Liver (tissue), 9 donors: ENCODE measurements around the gene MEGF11. TPM values are rescaled to one million over a fixed set of nuclear protein-coding genes. Genes with fewer than 3 reads are reported as not detected.

Experiments used
- DNase-seq: peaks from one replicate; pipeline ENCODE4 v3.0.0-alpha.2; 2017; ENCODE audit warnings: low spot score
- H3K27ac ChIP-seq, 2 donors: one replicate each; pipeline ENCODE4 v1.7.0; 2013; ENCODE audit warnings: inconsistent platforms in 2 of 2, low read length in 2 of 2, control low read depth in 1 of 2, low read depth in 1 of 2, mild to moderate bottlenecking in 1 of 2
- H3K27me3 ChIP-seq, 4 donors: one replicate each; pipeline versions ENCODE4 v1.6.1 to v1.7.0; 2013; ENCODE audit warnings: low read length in 3 of 4, inconsistent platforms in 1 of 4, mild to moderate bottlenecking in 1 of 4, moderate library complexity in 1 of 4; ENCODE audit not compliant: control insufficient read depth in 4 of 4, insufficient read depth in 4 of 4
- H3K36me3 ChIP-seq, 4 donors: one replicate each; pipeline versions ENCODE4 v1.6.1 to v1.7.0; 2013; ENCODE audit warnings: low read length in 3 of 4, mild to moderate bottlenecking in 3 of 4, low read depth in 1 of 4, moderate library complexity in 1 of 4; ENCODE audit not compliant: control insufficient read depth in 4 of 4, insufficient read depth in 3 of 4
- H3K4me1 ChIP-seq, 4 donors: one replicate each; pipeline versions ENCODE4 v1.6.1 to v1.7.0; 2013; ENCODE audit warnings: low read length in 3 of 4, mild to moderate bottlenecking in 3 of 4, moderate library complexity in 1 of 4; ENCODE audit not compliant: control insufficient read depth in 4 of 4, insufficient read depth in 4 of 4
- H3K4me3 ChIP-seq, 3 donors: one replicate each; pipeline versions ENCODE4 v1.6.1 to v1.7.0; 2013; ENCODE audit warnings: low read length in 3 of 3, control low read depth in 1 of 3, low read depth in 1 of 3, mild to moderate bottlenecking in 1 of 3
- H3K9ac ChIP-seq, 2 donors: one replicate each; pipeline ENCODE4 v1.7.0; 2013; ENCODE audit warnings: low read length in 2 of 2, mild to moderate bottlenecking in 2 of 2, moderate library complexity in 2 of 2, control low read depth in 1 of 2, low read depth in 1 of 2
- H3K9me3 ChIP-seq, 4 donors: one replicate each; pipeline versions ENCODE4 v1.6.1 to v1.7.0; 2013; ENCODE audit warnings: low read length in 3 of 4; ENCODE audit not compliant: control insufficient read depth in 4 of 4
- ATF3 ChIP-seq: IDR thresholded peaks from 2 replicates; pipeline ENCODE4 v1.6.1; 2016; ENCODE audit warnings: antibody characterized with exemption
- EGR1 ChIP-seq, 2 donors: IDR thresholded peaks; 2 replicates each; pipeline ENCODE4 v1.6.1; 2016 to 2018; ENCODE audit warnings: antibody characterized with exemption in 2 of 2, low read depth in 2 of 2
- FOXA1 ChIP-seq: IDR thresholded peaks from 2 replicates; pipeline ENCODE4 v1.6.1; 2016; ENCODE audit warnings: antibody characterized with exemption
- FOXA2 ChIP-seq: IDR thresholded peaks from 2 replicates; pipeline ENCODE4 v1.6.1; 2016; ENCODE audit warnings: antibody characterized with exemption
- GABPA ChIP-seq, 2 donors: IDR thresholded peaks in 1 of 2; conservative IDR thresholded peaks in 1 of 2; 2 replicates each; pipeline ENCODE4 v1.6.1; 2016; ENCODE audit warnings: antibody characterized with exemption in 2 of 2, mild to moderate bottlenecking in 1 of 2, moderate library complexity in 1 of 2
- HNF4A ChIP-seq, 2 donors: conservative IDR thresholded peaks; 2 replicates each; pipeline ENCODE4 v1.6.1; 2016; ENCODE audit warnings: antibody characterized with exemption in 2 of 2, mild to moderate bottlenecking in 2 of 2
- HNF4G ChIP-seq: IDR thresholded peaks from 2 replicates; pipeline ENCODE4 v1.6.1; 2016; ENCODE audit warnings: antibody characterized with exemption
- JUND ChIP-seq, 2 donors: IDR thresholded peaks; 2 replicates each; pipeline ENCODE4 v1.6.1; 2016; ENCODE audit warnings: antibody characterized with exemption in 2 of 2
- NR2F2 ChIP-seq: IDR thresholded peaks from 2 replicates; pipeline ENCODE4 v1.6.1; 2016; ENCODE audit warnings: antibody characterized with exemption
- REST ChIP-seq: IDR thresholded peaks from 2 replicates; pipeline ENCODE4 v1.6.1; 2016; ENCODE audit warnings: antibody characterized with exemption, mild to moderate bottlenecking
- RXRA ChIP-seq, 2 donors: IDR thresholded peaks; 2 replicates each; pipeline ENCODE4 v1.6.1; 2017 to 2018; ENCODE audit warnings: antibody characterized with exemption in 2 of 2, mild to moderate bottlenecking in 1 of 2
- SP1 ChIP-seq: IDR thresholded peaks from 2 replicates; pipeline ENCODE4 v1.6.1; 2018; ENCODE audit warnings: antibody characterized with exemption, mild to moderate bottlenecking
- YY1 ChIP-seq: IDR thresholded peaks from 2 replicates; pipeline ENCODE4 v1.6.1; 2016; ENCODE audit warnings: antibody characterized with exemption, mild to moderate bottlenecking
- ZBTB33 ChIP-seq: IDR thresholded peaks from 2 replicates; pipeline ENCODE4 v1.6.1; 2016; ENCODE audit warnings: antibody characterized with exemption
- WGBS: extraction: QIAGEN DNeasy Blood & Tissue Kit; methylation state at CpG from one replicate; pipeline ENCODE4 v1.1.7; 2013; 5-methylcytosine and 5-hydroxymethylcytosine counted together
- polyA plus RNA-seq, 2 donors: library from polyadenylated mRNA; stranded (reverse) in 1 of 2; unstranded in 1 of 2; fragments of 200-250 nt in 1 of 2; fragments of >200 nt in 1 of 2; fragmentation: Nextera tagmentation in 1 of 2; extraction: Ambion mirVana in 1 of 2; gene quantifications; one replicate each; pipeline versions ENCODE4 v1.2.1 to v1.2.3, GENCODE V29; 2013 to 2015
- total RNA-seq, 2 donors: library from RNA; depleted of rRNA; stranded (reverse); fragments of >200 nt; gene quantifications; one replicate each; pipeline ENCODE4 v1.2.3, GENCODE V29; 2014
- donor health status: healthy.
- donor health status: healthy.
- donor health status: healthy.
- donor health status: healthy.
- donor health status: healthy.

The MEGF11 gene
- total and polyA plus RNA-seq, 4 donors, result under 0.01 to 0.51 (median 0.03) TPM; not detected in 1

- Histone ChIP-seq H3K9me3 (no peaks in the 10 kb centered on the region), H3K27ac (no peak overlapping the region), H3K4me1 (no peaks in the 10 kb centered on the region), H3K9ac (no peak overlapping the region), H3K36me3 (no peaks in the 10 kb centered on the region), H3K4me3 (no peak overlapping the region), H3K27me3 (no peaks in the 10 kb centered on the region)
- no peak for DNase-seq
- 87% methylated on average over 9 of the region's 9 CpGs for WGBS
- TF ChIP-seq GABPA (IDR thresholded peaks at IDR 0.05 in 1 of 2, conservative IDR thresholded peaks at IDR 0.05 in 1 of 2) (no peak), RXRA (IDR thresholded peaks at IDR 0.05) (no peak), NR2F2 (no peak), EGR1 (IDR thresholded peaks at IDR 0.05; ENCODE audit: low read depth in 2 of 2) (no peak), REST (no peak), HNF4G (no peak), FOXA1 (no peak)
These were observed 159.2 kb downstream of the MEGF11 start for GRCh38 chr15:66094331-66094730.

- WGBS, result 90% methylated on average over 7 of the region's 7 CpGs
- Histone ChIP-seq H3K4me1 (no peaks in the 10 kb centered on the region), H3K36me3 (no peaks in the 10 kb centered on the region), H3K4me3 (no peak overlapping the region), H3K27me3 (no peaks in the 10 kb centered on the region), H3K27ac (no peak overlapping the region), H3K9ac (no peak overlapping the region), H3K9me3 (no peaks in the 10 kb centered on the region)
- TF ChIP-seq FOXA2, result no peak
- TF ChIP-seq FOXA1, result no peak
- TF ChIP-seq REST, result no peak
- TF ChIP-seq EGR1 (IDR thresholded peaks at IDR 0.05; ENCODE audit: low read depth in 2 of 2), result no peak
- no peak for TF ChIP-seq GABPA (IDR thresholded peaks at IDR 0.05 in 1 of 2, conservative IDR thresholded peaks at IDR 0.05 in 1 of 2)
- no peak for TF ChIP-seq YY1
- no peak for TF ChIP-seq RXRA (IDR thresholded peaks at IDR 0.05)
- no peak for TF ChIP-seq ATF3
- no peak for TF ChIP-seq ZBTB33
- TF ChIP-seq HNF4A (conservative IDR thresholded peaks at IDR 0.05), result no peak
- TF ChIP-seq SP1, result no peak
- TF ChIP-seq JUND (IDR thresholded peaks at IDR 0.05), result no peak
- no peak for DNase-seq
These were observed 161.2 kb downstream of the MEGF11 start for GRCh38 chr15:66092053-66093016.
